WERI-Rb-1 (cell line): ENCODE results near the gene AQP4.

Experiments used
- DNase-seq: peaks from one replicate; pipeline ENCODE4 v3.0.0-alpha.2; 2020
- H3K27ac ChIP-seq: fragments of 250-450 bp; sonication (Bioruptor Pico); 2 replicates; pipeline ENCODE4 v1.5.1; 2020; ENCODE audit warnings: mild to moderate bottlenecking, moderate library complexity
- H3K27me3 ChIP-seq: fragments of 250-450 bp; sonication (Bioruptor Pico); 2 replicates; pipeline ENCODE4 v1.5.1; 2021; ENCODE audit warnings: mild to moderate bottlenecking, low read depth, moderate library complexity; ENCODE audit not compliant: insufficient read depth, severe bottlenecking
- H3K36me3 ChIP-seq: fragments of 250-450 bp; sonication (Bioruptor Pico); 2 replicates; pipeline ENCODE4 v1.5.1; 2020; ENCODE audit warnings: mild to moderate bottlenecking, moderate library complexity
- H3K4me3 ChIP-seq: 2 replicates; pipeline ENCODE4 v1.5.1; 2011; ENCODE audit warnings: low read depth, mild to moderate bottlenecking, control low read depth, low read length
- H3K9me3 ChIP-seq: fragments of 250-450 bp; sonication (Bioruptor Pico); 2 replicates; pipeline ENCODE4 v1.5.1; 2021; ENCODE audit warnings: mild to moderate bottlenecking, moderate library complexity; ENCODE audit not compliant: severe bottlenecking
- TF ChIP-seq, protein P1 (sequence below): IDR thresholded peaks from 2 replicates; pipeline ENCODE4 v1.5.1; 2011; ENCODE audit warnings: low read depth, mild to moderate bottlenecking, control low read depth, inconsistent platforms, low read length

The AQP4 gene

DNA sequence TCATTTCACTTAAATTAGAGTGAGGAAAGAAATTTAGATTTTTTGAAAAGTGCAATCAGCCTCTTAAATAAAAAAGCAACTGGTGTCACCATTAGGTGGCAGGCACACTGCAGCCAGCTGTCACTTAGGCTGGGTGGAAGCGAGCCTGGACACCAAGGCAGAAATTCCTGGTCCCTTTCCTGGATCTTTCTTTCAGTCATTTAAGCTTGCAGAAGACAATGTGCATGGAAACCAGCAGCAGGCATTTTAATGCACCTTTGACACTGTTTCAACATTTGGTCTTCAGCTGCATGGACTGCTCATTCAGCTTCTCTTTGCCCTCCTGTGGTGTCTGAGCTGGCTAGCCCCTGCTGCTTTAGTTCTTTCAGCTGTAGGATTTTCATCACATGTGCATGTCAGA lies 61.0 kb downstream of the AQP4 start:
- DNase-seq, result peak; percentile 31
- H3K4me3 ChIP-seq, result no peak overlapping the region

DNA sequence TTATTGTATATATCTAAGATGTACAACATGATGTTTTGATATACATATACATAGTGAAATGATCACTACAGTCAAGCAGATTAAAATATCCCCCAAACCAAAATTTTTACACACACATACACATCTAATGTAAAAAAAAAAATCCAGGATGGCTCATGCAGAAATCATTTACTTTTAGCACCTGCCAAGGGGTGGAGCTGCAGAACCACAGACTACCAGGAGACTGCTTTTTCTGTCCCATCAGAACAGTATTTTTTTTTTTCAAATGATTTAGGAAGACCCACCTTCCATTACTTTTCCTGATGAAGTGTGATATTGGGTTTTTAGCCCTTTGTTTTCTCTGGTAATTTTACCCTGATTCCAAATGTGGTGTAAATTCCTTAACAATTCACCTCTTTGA lies 61.9 kb downstream of the AQP4 start:
- Histone ChIP-seq H3K4me3 (no peak overlapping the region), H3K9me3 (no peaks in the 10 kb centered on the region), H3K36me3 (no peaks in the 10 kb centered on the region), H3K27ac (no peak overlapping the region), H3K27me3 (no peaks in the 10 kb centered on the region)
- DNase-seq, result no peak
- TF ChIP-seq, protein P1, sequence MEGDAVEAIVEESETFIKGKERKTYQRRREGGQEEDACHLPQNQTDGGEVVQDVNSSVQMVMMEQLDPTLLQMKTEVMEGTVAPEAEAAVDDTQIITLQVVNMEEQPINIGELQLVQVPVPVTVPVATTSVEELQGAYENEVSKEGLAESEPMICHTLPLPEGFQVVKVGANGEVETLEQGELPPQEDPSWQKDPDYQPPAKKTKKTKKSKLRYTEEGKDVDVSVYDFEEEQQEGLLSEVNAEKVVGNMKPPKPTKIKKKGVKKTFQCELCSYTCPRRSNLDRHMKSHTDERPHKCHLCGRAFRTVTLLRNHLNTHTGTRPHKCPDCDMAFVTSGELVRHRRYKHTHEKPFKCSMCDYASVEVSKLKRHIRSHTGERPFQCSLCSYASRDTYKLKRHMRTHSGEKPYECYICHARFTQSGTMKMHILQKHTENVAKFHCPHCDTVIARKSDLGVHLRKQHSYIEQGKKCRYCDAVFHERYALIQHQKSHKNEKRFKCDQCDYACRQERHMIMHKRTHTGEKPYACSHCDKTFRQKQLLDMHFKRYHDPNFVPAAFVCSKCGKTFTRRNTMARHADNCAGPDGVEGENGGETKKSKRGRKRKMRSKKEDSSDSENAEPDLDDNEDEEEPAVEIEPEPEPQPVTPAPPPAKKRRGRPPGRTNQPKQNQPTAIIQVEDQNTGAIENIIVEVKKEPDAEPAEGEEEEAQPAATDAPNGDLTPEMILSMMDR, result 0 out of 2 replicates have a peak, but pooled peaks have one; percentile 8

More for the DNA sequence above, 61.0 kb downstream of the AQP4 start:
- Histone ChIP-seq H3K27me3 (no peaks in the 10 kb centered on the region), H3K27ac (no peak overlapping the region), H3K9me3 (no peaks in the 10 kb centered on the region), H3K36me3 (no peaks in the 10 kb centered on the region)
- TF ChIP-seq, protein P1, result peak; percentile 66

DNA sequence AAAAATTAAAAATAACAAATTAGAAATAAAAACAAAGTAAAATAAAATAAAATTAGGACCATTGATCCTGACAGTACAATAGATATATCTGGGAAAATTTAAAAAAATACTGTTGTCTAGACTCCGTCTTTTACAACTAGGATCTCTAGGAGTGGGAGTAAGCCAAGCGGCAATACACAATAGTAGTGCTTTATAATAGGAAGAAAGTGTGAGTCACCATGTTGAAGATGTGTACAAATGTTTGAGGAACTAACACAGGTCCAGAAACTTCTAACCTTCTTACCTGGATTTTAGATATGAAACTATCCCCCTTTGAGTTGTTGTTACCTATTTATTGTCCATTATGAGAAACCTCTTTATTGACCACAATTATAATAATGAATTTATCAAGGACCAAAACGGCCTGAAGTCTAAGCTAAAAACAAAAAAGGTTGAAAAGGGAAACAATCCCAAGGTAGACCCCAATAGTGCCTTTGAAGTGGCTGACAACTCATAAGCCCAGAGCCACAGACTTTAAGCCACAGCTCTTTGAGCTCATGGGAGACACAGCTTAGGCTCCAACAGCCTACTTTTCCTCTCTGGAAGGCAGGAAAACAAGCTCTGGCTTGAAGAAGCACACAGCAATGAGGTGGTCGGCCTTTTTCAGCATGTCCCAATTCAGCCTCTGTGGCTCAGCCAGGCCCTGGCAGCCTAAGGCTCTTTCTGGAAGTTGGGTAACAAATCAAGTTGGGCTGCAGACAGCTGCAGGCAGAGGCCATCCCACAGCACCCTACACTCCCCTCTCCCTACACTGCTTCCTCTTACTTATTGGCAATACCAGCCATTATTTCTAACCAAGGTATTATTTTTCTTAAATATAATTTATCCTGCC lies 62.9 kb downstream of the AQP4 start:
- TF ChIP-seq, protein P1, result no peak
- no peaks in the 10 kb centered on the region for H3K27me3 ChIP-seq
- no peaks in the 10 kb centered on the region for H3K9me3 ChIP-seq
- no peaks in the 10 kb centered on the region for H3K36me3 ChIP-seq
- no peak for DNase-seq
- H3K27ac ChIP-seq, result no peak overlapping the region
- H3K4me3 ChIP-seq, result no peak overlapping the region
